ENCODE results near the gene SORCS3.

DNA sequence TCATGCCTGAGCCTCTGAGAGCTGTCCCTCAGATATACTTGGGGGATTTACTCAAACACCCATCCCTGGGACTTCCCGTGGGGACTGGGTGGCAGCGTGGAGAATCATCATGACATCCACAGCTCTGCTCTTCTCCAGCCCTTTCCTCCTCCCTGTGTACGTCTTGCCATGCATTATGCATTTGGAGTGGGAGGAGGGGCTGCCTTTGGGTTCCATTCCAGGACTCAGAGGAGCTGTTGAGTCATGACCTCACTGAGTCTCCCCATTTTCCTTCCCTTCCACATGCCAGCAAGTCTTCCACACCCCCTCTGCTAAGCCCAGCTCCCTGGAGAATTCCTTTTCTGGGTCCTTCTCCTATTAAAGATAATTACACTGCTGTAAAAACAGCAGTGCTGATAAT, 480.7 kb downstream of the SORCS3 start:
- TF ChIP-seq, protein P1, sequence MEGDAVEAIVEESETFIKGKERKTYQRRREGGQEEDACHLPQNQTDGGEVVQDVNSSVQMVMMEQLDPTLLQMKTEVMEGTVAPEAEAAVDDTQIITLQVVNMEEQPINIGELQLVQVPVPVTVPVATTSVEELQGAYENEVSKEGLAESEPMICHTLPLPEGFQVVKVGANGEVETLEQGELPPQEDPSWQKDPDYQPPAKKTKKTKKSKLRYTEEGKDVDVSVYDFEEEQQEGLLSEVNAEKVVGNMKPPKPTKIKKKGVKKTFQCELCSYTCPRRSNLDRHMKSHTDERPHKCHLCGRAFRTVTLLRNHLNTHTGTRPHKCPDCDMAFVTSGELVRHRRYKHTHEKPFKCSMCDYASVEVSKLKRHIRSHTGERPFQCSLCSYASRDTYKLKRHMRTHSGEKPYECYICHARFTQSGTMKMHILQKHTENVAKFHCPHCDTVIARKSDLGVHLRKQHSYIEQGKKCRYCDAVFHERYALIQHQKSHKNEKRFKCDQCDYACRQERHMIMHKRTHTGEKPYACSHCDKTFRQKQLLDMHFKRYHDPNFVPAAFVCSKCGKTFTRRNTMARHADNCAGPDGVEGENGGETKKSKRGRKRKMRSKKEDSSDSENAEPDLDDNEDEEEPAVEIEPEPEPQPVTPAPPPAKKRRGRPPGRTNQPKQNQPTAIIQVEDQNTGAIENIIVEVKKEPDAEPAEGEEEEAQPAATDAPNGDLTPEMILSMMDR (IDR thresholded peaks at IDR 0.05; ENCODE audit: insufficient read depth, low read length, poor library complexity, severe bottlenecking): no peak
- TF ChIP-seq EZH2phosphoT487 (conservative IDR thresholded peaks at IDR 0.05; ENCODE audit: low read length): no peak
